ENCODE data around the gene TLE4. TPM values are rescaled to one million over a fixed set of nuclear protein-coding genes. Genes with fewer than 3 reads are reported as not detected.
A peak's percentile ranks its signal among the peaks of the same experiment; 100 is the strongest.

TLE4 gene
- total RNA-seq, 1 donor from 2014 or later: 98.5 TPM

DNA sequence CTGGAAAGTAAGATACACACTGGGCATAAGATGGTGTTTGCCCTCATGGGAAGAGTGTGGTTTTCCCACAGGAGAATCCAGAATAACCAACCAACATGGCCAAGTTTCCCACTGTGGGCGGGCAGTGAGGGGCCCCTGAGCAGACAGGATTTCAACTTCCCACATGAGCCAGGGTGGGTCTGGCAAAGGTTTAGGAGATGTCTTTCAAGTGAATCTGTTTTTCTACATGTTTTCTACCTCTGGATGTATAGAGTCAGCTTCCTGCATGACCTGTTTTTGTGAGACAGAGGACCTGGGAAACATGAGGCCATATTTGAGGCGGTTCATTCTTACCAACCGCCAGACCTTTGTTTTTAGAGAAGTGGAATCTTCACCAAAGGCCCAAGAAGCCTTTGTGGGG, 100.5 kb downstream of the TLE4 start:
- Histone ChIP-seq H3K4me3 (ENCODE audit: insufficient read depth, low read depth, low read length) (no peak overlapping the region), H3K27me3 (ENCODE audit: insufficient read depth, low read length) (no peaks in the 10 kb centered on the region), H4K20me1 (ENCODE audit: insufficient read depth, low read length) (peaks cover 40% of the 10 kb centered on the region), H3K79me2 (ENCODE audit: insufficient read depth, low read length) (peaks cover 5% of the 10 kb centered on the region), H3K4me2 (ENCODE audit: low read length) (no peak overlapping the region), H3K27ac (ENCODE audit: low read depth, low read length) (no peak overlapping the region), H3K36me3 (ENCODE audit: insufficient read depth, low read length) (peaks cover 14% of the 10 kb centered on the region), H3K9me3 (ENCODE audit: insufficient read depth, low read depth, low read length) (no peaks in the 10 kb centered on the region), H3K9ac (ENCODE audit: low read length) (no peak overlapping the region), H3K4me1 (ENCODE audit: insufficient read depth, low read length) (no peaks in the 10 kb centered on the region), H2AFZ (ENCODE audit: low read depth, low read length) (no peak overlapping the region)
- Mint-ChIP-seq H3K27ac (ENCODE audit: unreplicated experiment) (no peak overlapping the region), H3K4me3 (ENCODE audit: unreplicated experiment) (no peak overlapping the region), H3K36me3 (ENCODE audit: low read depth, unreplicated experiment) (peaks cover 16% of the 10 kb centered on the region), H3K4me1 (ENCODE audit: low read depth, unreplicated experiment) (peaks cover 50% of the 10 kb centered on the region), H3K27me3 (ENCODE audit: low read depth, unreplicated experiment) (no peaks in the 10 kb centered on the region), H3K9me3 (ENCODE audit: unreplicated experiment) (no peaks in the 10 kb centered on the region)
- FAIRE-seq (no peak), DNase-seq (ENCODE audit: low read depth) (no peak)
- no peak for TF ChIP-seq EZH2 (IDR thresholded peaks at IDR 0.05; ENCODE audit: insufficient read depth, low read length)
- TF ChIP-seq, protein P1, sequence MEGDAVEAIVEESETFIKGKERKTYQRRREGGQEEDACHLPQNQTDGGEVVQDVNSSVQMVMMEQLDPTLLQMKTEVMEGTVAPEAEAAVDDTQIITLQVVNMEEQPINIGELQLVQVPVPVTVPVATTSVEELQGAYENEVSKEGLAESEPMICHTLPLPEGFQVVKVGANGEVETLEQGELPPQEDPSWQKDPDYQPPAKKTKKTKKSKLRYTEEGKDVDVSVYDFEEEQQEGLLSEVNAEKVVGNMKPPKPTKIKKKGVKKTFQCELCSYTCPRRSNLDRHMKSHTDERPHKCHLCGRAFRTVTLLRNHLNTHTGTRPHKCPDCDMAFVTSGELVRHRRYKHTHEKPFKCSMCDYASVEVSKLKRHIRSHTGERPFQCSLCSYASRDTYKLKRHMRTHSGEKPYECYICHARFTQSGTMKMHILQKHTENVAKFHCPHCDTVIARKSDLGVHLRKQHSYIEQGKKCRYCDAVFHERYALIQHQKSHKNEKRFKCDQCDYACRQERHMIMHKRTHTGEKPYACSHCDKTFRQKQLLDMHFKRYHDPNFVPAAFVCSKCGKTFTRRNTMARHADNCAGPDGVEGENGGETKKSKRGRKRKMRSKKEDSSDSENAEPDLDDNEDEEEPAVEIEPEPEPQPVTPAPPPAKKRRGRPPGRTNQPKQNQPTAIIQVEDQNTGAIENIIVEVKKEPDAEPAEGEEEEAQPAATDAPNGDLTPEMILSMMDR (IDR thresholded peaks at IDR 0.05; ENCODE audit: insufficient read depth, low read depth, low read length): no peak

DNA sequence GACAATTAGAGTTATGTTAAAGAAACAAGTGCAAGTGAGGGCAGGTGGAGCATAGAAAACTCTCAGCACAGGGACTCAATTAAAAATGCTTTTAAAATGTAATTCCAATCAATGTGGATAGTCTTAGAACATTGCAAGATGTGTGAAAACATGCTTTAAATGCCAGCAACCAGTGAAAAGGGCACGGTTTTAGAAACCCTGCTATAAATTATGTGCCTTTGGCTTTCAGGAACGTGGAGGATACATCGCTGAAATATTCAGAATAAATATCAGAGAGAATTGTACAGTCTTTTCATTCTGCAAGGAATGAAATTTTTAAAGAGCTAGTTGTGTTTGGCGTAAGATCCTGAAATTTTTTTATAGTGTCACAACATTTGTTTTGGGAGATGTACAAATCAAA, 101.1 kb downstream of the TLE4 start:
- no peaks in the 10 kb centered on the region for H3K9me3 ChIP-seq (ENCODE audit: insufficient read depth, low read depth, low read length)
- peaks cover 38% of the 10 kb centered on the region for H4K20me1 ChIP-seq (ENCODE audit: insufficient read depth, low read length)
- no peak for TF ChIP-seq EZH2 (IDR thresholded peaks at IDR 0.05; ENCODE audit: insufficient read depth, low read length)
- TF ChIP-seq, protein P1 (IDR thresholded peaks at IDR 0.05; ENCODE audit: insufficient read depth, low read depth, low read length): no peak
- Mint-ChIP-seq H3K27ac (ENCODE audit: unreplicated experiment) (no peak overlapping the region), H3K36me3 (ENCODE audit: low read depth, unreplicated experiment) (peaks cover 16% of the 10 kb centered on the region), H3K9me3 (ENCODE audit: unreplicated experiment) (no peaks in the 10 kb centered on the region), H3K4me3 (ENCODE audit: unreplicated experiment) (peak overlapping the region; percentile 21), H3K4me1 (ENCODE audit: low read depth, unreplicated experiment) (peaks cover 45% of the 10 kb centered on the region), H3K27me3 (ENCODE audit: low read depth, unreplicated experiment) (no peaks in the 10 kb centered on the region)
- H3K36me3 ChIP-seq (ENCODE audit: insufficient read depth, low read length): peaks cover 14% of the 10 kb centered on the region
- H3K27ac ChIP-seq (ENCODE audit: low read depth, low read length): no peak overlapping the region
- H2AFZ ChIP-seq (ENCODE audit: low read depth, low read length): no peak overlapping the region
- no peaks in the 10 kb centered on the region for H3K4me1 ChIP-seq (ENCODE audit: insufficient read depth, low read length)
- peaks cover 5% of the 10 kb centered on the region for H3K79me2 ChIP-seq (ENCODE audit: insufficient read depth, low read length)
- no peak overlapping the region for H3K4me2 ChIP-seq (ENCODE audit: low read length)
- DNase-seq (ENCODE audit: low read depth): no peak
- H3K9ac ChIP-seq (ENCODE audit: low read length): no peak overlapping the region
- H3K4me3 ChIP-seq (ENCODE audit: insufficient read depth, low read depth, low read length): no peak overlapping the region
- no peak for FAIRE-seq
- no peaks in the 10 kb centered on the region for H3K27me3 ChIP-seq (ENCODE audit: insufficient read depth, low read length)

DNA sequence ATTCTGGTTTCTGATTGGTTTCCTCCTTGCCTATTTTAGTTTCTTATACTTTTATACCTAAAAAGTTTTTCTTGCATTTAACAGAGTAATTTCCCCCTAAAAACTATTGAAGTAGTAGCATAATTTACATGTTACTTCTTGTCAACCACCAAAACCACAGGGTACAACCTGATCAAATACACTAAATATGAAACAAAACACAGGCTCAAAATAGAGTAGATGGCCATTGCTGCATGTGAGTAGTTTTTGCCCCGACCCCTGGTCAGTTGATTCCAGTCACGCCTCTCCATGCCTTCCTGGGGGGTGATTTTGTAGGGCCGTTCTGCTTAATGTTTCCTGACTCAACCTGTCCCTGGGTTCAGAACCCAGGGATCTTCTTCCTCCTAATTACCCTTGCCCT, 101.8 kb downstream of the TLE4 start:
- DNase-seq (ENCODE audit: low read depth) (no peak), FAIRE-seq (no peak)
- Mint-ChIP-seq H3K4me3 (ENCODE audit: unreplicated experiment) (no peak overlapping the region), H3K27ac (ENCODE audit: unreplicated experiment) (peak overlapping the region; percentile 16), H3K4me1 (ENCODE audit: low read depth, unreplicated experiment) (peaks cover 41% of the 10 kb centered on the region), H3K36me3 (ENCODE audit: low read depth, unreplicated experiment) (peaks cover 9% of the 10 kb centered on the region), H3K9me3 (ENCODE audit: unreplicated experiment) (no peaks in the 10 kb centered on the region), H3K27me3 (ENCODE audit: low read depth, unreplicated experiment) (no peaks in the 10 kb centered on the region)
- Histone ChIP-seq H3K4me3 (ENCODE audit: insufficient read depth, low read depth, low read length) (no peak overlapping the region), H3K36me3 (ENCODE audit: insufficient read depth, low read length) (peaks cover 14% of the 10 kb centered on the region), H2AFZ (ENCODE audit: low read depth, low read length) (no peak overlapping the region), H3K27me3 (ENCODE audit: insufficient read depth, low read length) (no peaks in the 10 kb centered on the region), H3K79me2 (ENCODE audit: insufficient read depth, low read length) (no peaks in the 10 kb centered on the region), H3K4me1 (ENCODE audit: insufficient read depth, low read length) (no peaks in the 10 kb centered on the region), H3K4me2 (ENCODE audit: low read length) (no peak overlapping the region), H4K20me1 (ENCODE audit: insufficient read depth, low read length) (peaks cover 33% of the 10 kb centered on the region), H3K9ac (ENCODE audit: low read length) (no peak overlapping the region), H3K9me3 (ENCODE audit: insufficient read depth, low read depth, low read length) (no peaks in the 10 kb centered on the region), H3K27ac (ENCODE audit: low read depth, low read length) (no peak overlapping the region)
- TF ChIP-seq, protein P1 (IDR thresholded peaks at IDR 0.05; ENCODE audit: insufficient read depth, low read depth, low read length): no peak
- no peak for TF ChIP-seq EZH2 (IDR thresholded peaks at IDR 0.05; ENCODE audit: insufficient read depth, low read length)
